ENCODE results near the gene CSF3R. TPM values are rescaled to one million over a fixed set of nuclear protein-coding genes. Genes with fewer than 3 reads are reported as not detected.
"Not testable (repeated sequence)": the region's sequence is repeated elsewhere in the genome, so short reads cannot be mapped to it uniquely, and the experiment has no call there.

The CSF3R gene
- total RNA-seq, 1 experiment from 2014 or later: not detected

- 0 out of 2 replicates have a peak, but pooled peaks cover 2% of the 10 kb centered on the region for H3K9me3 ChIP-seq (replicated peaks)
- DNase-seq (ENCODE audit: low read depth in 1 of 2, low spot score in 2 of 2): no peak
- H3K36me3 ChIP-seq: no peaks in the 10 kb centered on the region
- H3K27ac ChIP-seq: no peak overlapping the region
- H3K27me3 ChIP-seq (replicated peaks): peaks cover 41% of the 10 kb centered on the region
- H3K4me3 ChIP-seq: no peak overlapping the region
- no peaks in the 10 kb centered on the region for H3K4me1 ChIP-seq (replicated peaks)
Observed at GRCh38 chr1:36506276-36506920, 23.7 kb upstream of the CSF3R start.

- no peak for DNase-seq (ENCODE audit: low read depth in 1 of 2, low spot score in 2 of 2)
- H3K27me3 ChIP-seq (replicated peaks): peaks cover 45% of the 10 kb centered on the region
- H3K27ac ChIP-seq: no peak overlapping the region
- H3K4me1 ChIP-seq (replicated peaks): no peaks in the 10 kb centered on the region
- H3K36me3 ChIP-seq: no peaks in the 10 kb centered on the region
- H3K4me3 ChIP-seq: no peak overlapping the region
- no peaks in the 10 kb centered on the region for H3K9me3 ChIP-seq (replicated peaks)
Observed at GRCh38 chr1:36503733-36504132, 21.0 kb upstream of the CSF3R start.

- Histone ChIP-seq H3K27me3 (replicated peaks) (peaks cover 45% of the 10 kb centered on the region), H3K36me3 (no peaks in the 10 kb centered on the region), H3K27ac (no peak overlapping the region), H3K4me3 (no peak overlapping the region), H3K4me1 (replicated peaks) (no peaks in the 10 kb centered on the region), H3K9me3 (replicated peaks) (no peaks in the 10 kb centered on the region)
- no peak for DNase-seq (ENCODE audit: low read depth in 1 of 2, low spot score in 2 of 2)
Observed at GRCh38 chr1:36503159-36503558, 20.4 kb upstream of the CSF3R start.

- Histone ChIP-seq H3K27me3 (replicated peaks) (peaks cover 45% of the 10 kb centered on the region), H3K9me3 (replicated peaks) (no peaks in the 10 kb centered on the region), H3K4me3 (no peak overlapping the region), H3K4me1 (replicated peaks) (no peaks in the 10 kb centered on the region), H3K27ac (no peak overlapping the region), H3K36me3 (no peaks in the 10 kb centered on the region)
- DNase-seq (ENCODE audit: low read depth in 1 of 2, low spot score in 2 of 2): no peak
Observed at GRCh38 chr1:36502616-36503015, 19.9 kb upstream of the CSF3R start.

GRCh38 chr1:36501911-36502310, 19.2 kb upstream of the CSF3R start:
- not testable (repeated sequence) for DNase-seq (ENCODE audit: low read depth in 1 of 2, low spot score in 2 of 2); H3K27ac ChIP-seq; H3K36me3 ChIP-seq; H3K9me3 ChIP-seq (replicated peaks); H3K4me1 ChIP-seq (replicated peaks); H3K4me3 ChIP-seq
- H3K27me3 ChIP-seq (replicated peaks): peaks cover 47% of the 10 kb centered on the region

- Histone ChIP-seq H3K27me3 (replicated peaks) (peaks cover 20% of the 10 kb centered on the region), H3K36me3 (no peaks in the 10 kb centered on the region), H3K27ac (no peak overlapping the region), H3K9me3 (replicated peaks) (no peaks in the 10 kb centered on the region), H3K4me3 (no peak overlapping the region), H3K4me1 (replicated peaks) (0 out of 2 replicates have a peak, but pooled peaks cover 3% of the 10 kb centered on the region)
- DNase-seq (ENCODE audit: low read depth in 1 of 2, low spot score in 2 of 2): peak in 1 of 2 experiments; percentile 19
Observed at GRCh38 chr1:36497207-36497606, 14.5 kb upstream of the CSF3R start.

- no peak for DNase-seq (ENCODE audit: low read depth in 1 of 2, low spot score in 2 of 2)
- Histone ChIP-seq H3K9me3 (replicated peaks) (no peaks in the 10 kb centered on the region), H3K4me1 (replicated peaks) (0 out of 2 replicates have a peak, but pooled peaks cover 3% of the 10 kb centered on the region), H3K4me3 (no peak overlapping the region), H3K27ac (no peak overlapping the region), H3K36me3 (no peaks in the 10 kb centered on the region), H3K27me3 (replicated peaks) (peaks cover 22% of the 10 kb centered on the region)
Observed at GRCh38 chr1:36494971-36495370, 12.3 kb upstream of the CSF3R start.

GRCh38 chr1:36493524-36493923, 10.8 kb upstream of the CSF3R start:
- no peaks in the 10 kb centered on the region for H3K36me3 ChIP-seq
- peaks cover 26% of the 10 kb centered on the region for H3K27me3 ChIP-seq (replicated peaks)
- 0 out of 2 replicates have a peak, but pooled peaks cover 3% of the 10 kb centered on the region for H3K4me1 ChIP-seq (replicated peaks)
- H3K27ac ChIP-seq: no peak overlapping the region
- H3K4me3 ChIP-seq: no peak overlapping the region
- no peaks in the 10 kb centered on the region for H3K9me3 ChIP-seq (replicated peaks)
- no peak for DNase-seq (ENCODE audit: low read depth in 1 of 2, low spot score in 2 of 2)

GRCh38 chr1:36492491-36492890, 9.8 kb upstream of the CSF3R start:
- H3K27me3 ChIP-seq (replicated peaks): peaks cover 24% of the 10 kb centered on the region

GRCh38 chr1:36489258-36490051, 6.7 kb upstream of the CSF3R start:
- H3K27me3 ChIP-seq (replicated peaks): peaks cover 36% of the 10 kb centered on the region
- not testable (repeated sequence) for DNase-seq (ENCODE audit: low read depth in 1 of 2, low spot score in 2 of 2)

More at GRCh38 chr1:36492491-36492890, 9.8 kb upstream of the CSF3R start:
- DNase-seq (ENCODE audit: low read depth in 1 of 2, low spot score in 2 of 2): no peak
- no peak overlapping the region for H3K27ac ChIP-seq
- 0 out of 2 replicates have a peak, but pooled peaks cover 3% of the 10 kb centered on the region for H3K4me1 ChIP-seq (replicated peaks)
- H3K4me3 ChIP-seq: no peak overlapping the region
- no peaks in the 10 kb centered on the region for H3K36me3 ChIP-seq
- H3K9me3 ChIP-seq (replicated peaks): no peaks in the 10 kb centered on the region

GRCh38 chr1:36487906-36488305, 5.2 kb upstream of the CSF3R start:
- Histone ChIP-seq H3K4me1 (replicated peaks) (no peaks in the 10 kb centered on the region), H3K9me3 (replicated peaks) (0 out of 2 replicates have a peak, but pooled peaks cover 4% of the 10 kb centered on the region), H3K36me3 (no peaks in the 10 kb centered on the region), H3K4me3 (no peak overlapping the region), H3K27me3 (replicated peaks) (peaks cover 31% of the 10 kb centered on the region), H3K27ac (no peak overlapping the region)
- no peak for DNase-seq (ENCODE audit: low read depth in 1 of 2, low spot score in 2 of 2)

More at GRCh38 chr1:36489258-36490051, 6.7 kb upstream of the CSF3R start:
- not testable (repeated sequence) for H3K4me1 ChIP-seq (replicated peaks); H3K4me3 ChIP-seq; H3K9me3 ChIP-seq (replicated peaks); H3K36me3 ChIP-seq; H3K27ac ChIP-seq

- not testable (repeated sequence) for H3K4me1 ChIP-seq (replicated peaks); H3K4me3 ChIP-seq; H3K36me3 ChIP-seq; H3K27ac ChIP-seq; H3K9me3 ChIP-seq (replicated peaks); DNase-seq (ENCODE audit: low read depth in 1 of 2, low spot score in 2 of 2)
- peaks cover 29% of the 10 kb centered on the region for H3K27me3 ChIP-seq (replicated peaks)
Observed at GRCh38 chr1:36487336-36487725, 4.6 kb upstream of the CSF3R start.

- Histone ChIP-seq H3K36me3 (no peaks in the 10 kb centered on the region), H3K27me3 (replicated peaks) (peaks cover 26% of the 10 kb centered on the region), H3K4me3 (no peak overlapping the region), H3K9me3 (replicated peaks) (0 out of 2 replicates have a peak, but pooled peaks cover 4% of the 10 kb centered on the region), H3K27ac (no peak overlapping the region), H3K4me1 (replicated peaks) (no peaks in the 10 kb centered on the region)
- no peak for DNase-seq (ENCODE audit: low read depth in 1 of 2, low spot score in 2 of 2)
Observed at GRCh38 chr1:36486439-36487335, 4.0 kb upstream of the CSF3R start.

Measured in SJSA1 (cell line).